Articular chondrocyte of knee joint (primary cell): Measurements from ENCODE around the gene HNRNPLL. TPM values are rescaled to one million over a fixed set of nuclear protein-coding genes. Genes with fewer than 3 reads are reported as not detected.

Source experiments
- total RNA-seq: library from RNA; depleted of rRNA; stranded (reverse); fragments of >200 nt; gene quantifications from 2 replicates; pipeline ENCODE4 v1.2.3, GENCODE V29; 2012

Gene HNRNPLL
- 55.3 and 63.6 TPM in 2 replicates for total RNA-seq

GRCh38 chr2:38602732-38603401, at the start of gene HNRNPLL:
TSS of gene HNRNPLL (minus strand) at chr2:38602928. CDS start at chr2:38602626, 302 bp downstream.

Other genes starting within 250 kb of the HNRNPLL start
- gene ATL2, start 225.7 kb downstream of the HNRNPLL start, total RNA-seq, result 39.1 and 44.0 TPM in 2 replicates
- gene GALM, start 63.2 kb upstream of the HNRNPLL start, total RNA-seq, result 23.5 and 24.4 TPM in 2 replicates
- 81.8 and 88.0 TPM in 2 replicates for gene SRSF7, start 148.4 kb upstream of the HNRNPLL start, total RNA-seq
- 6.9 and 8.6 TPM in 2 replicates for gene GEMIN6, start 175.3 kb upstream of the HNRNPLL start, total RNA-seq